ENCODE data around the gene CLIP4. TPM values are rescaled to one million over a fixed set of nuclear protein-coding genes. Genes with fewer than 3 reads are reported as not detected.

The CLIP4 gene
- polyA plus RNA-seq, 2 of the 4 experiments (the other 2 are of a cell fraction) = 51.1 to 99.1 TPM

GRCh38 chr2:29186817-29187216 is 71.6 kb downstream of the CLIP4 start:
- DNase-seq (ENCODE audit: low read depth in 1 of 2, low spot score in 1 of 2) (no peak), ATAC-seq (no peak), FAIRE-seq (no peak)
- no peaks in the 10 kb centered on the region for H3K9me3 ChIP-seq
- peaks cover 14% of the 10 kb centered on the region; the same call in 2 of the 3 replicates for H3K4me1 ChIP-seq
- POLR2A ChIA-PET = no interaction called here
- H3K4me2 ChIP-seq = no peak overlapping the region
- CTCF ChIA-PET = interaction anchor here (1.2 to 1.5 kb wide), 3 partner anchors 9 to 23 kb away, joined by 3 to 5 read pairs (median 4); no protein-coding TSS in a partner anchor
- WGBS (ENCODE audit: missing lambda C conversion rate) = 93% methylated on average over 1 of the region's 1 CpG
- no peak overlapping the region for H3K4me3 ChIP-seq
- H3K27ac ChIP-seq = no peak overlapping the region
- no peak for TF ChIP-seq REST (IDR thresholded peaks at IDR 0.05)
- no peak for TF ChIP-seq HOXB13 (CRISPR knock-in tag; IDR thresholded peaks at IDR 0.05; ENCODE audit: low read depth)
- no peak for TF ChIP-seq ATOH8 (CRISPR knock-in tag; IDR thresholded peaks at IDR 0.05; ENCODE audit: low read depth)
- TF ChIP-seq CBX8 (IDR thresholded peaks at IDR 0.05) = no peak
- no peak for TF ChIP-seq FOXS1 (CRISPR knock-in tag; IDR thresholded peaks at IDR 0.05)
- no peak for TF ChIP-seq KDM5A (IDR thresholded peaks at IDR 0.05)
- no peak for TF ChIP-seq RARB (CRISPR knock-in tag; IDR thresholded peaks at IDR 0.05)
- TF ChIP-seq BCL3 (IDR thresholded peaks at IDR 0.05) = no peak

- 75% methylated on average over 2 of the region's 2 CpGs for WGBS (ENCODE audit: missing lambda C conversion rate)
- ChIA-PET POLR2A (no interaction called here), CTCF (interaction anchor here (1.2 kb wide), 1 partner anchor 8 kb away, joined by 5 read pairs; no protein-coding TSS in a partner anchor)
- TF ChIP-seq PHF8 (IDR thresholded peaks at IDR 0.05; ENCODE audit: borderline replicate concordance, low read depth) = no peak
- TF ChIP-seq JUNB (IDR thresholded peaks at IDR 0.05) = no peak
- no peak for TF ChIP-seq BHLHE40 (IDR thresholded peaks at IDR 0.05; ENCODE audit: low read depth, low read length)
- TF ChIP-seq FOSB (CRISPR knock-in tag; IDR thresholded peaks at IDR 0.05) = no peak
- TF ChIP-seq ZSCAN20 (CRISPR knock-in tag; IDR thresholded peaks at IDR 0.05) = no peak
- no peak for TF ChIP-seq HOXB13 (CRISPR knock-in tag; IDR thresholded peaks at IDR 0.05; ENCODE audit: low read depth)
- no peak for TF ChIP-seq HDAC2 (IDR thresholded peaks at IDR 0.05)
- no peak for TF ChIP-seq TP53 (CRISPR knock-in tag; IDR thresholded peaks at IDR 0.05)
- TF ChIP-seq RFX5 (IDR thresholded peaks at IDR 0.05) = no peak
- TF ChIP-seq RARB (CRISPR knock-in tag; IDR thresholded peaks at IDR 0.05) = no peak
- no peak for TF ChIP-seq TFCP2L1 (CRISPR knock-in tag; IDR thresholded peaks at IDR 0.05)
- Histone ChIP-seq H3K27ac (no peak overlapping the region), H3K4me3 (no peak overlapping the region), H3K4me2 (no peak overlapping the region), H3K4me1 (peaks cover 3% of the 10 kb centered on the region; the same call in 2 of the 3 replicates), H3K9me3 (no peaks in the 10 kb centered on the region)
- ATAC-seq (no peak), DNase-seq (ENCODE audit: low read depth in 1 of 2, low spot score in 1 of 2) (no peak), FAIRE-seq (no peak)
These were observed 72.7 kb downstream of the CLIP4 start for GRCh38 chr2:29187926-29188325.

- 93% methylated on average over 5 of the region's 5 CpGs for WGBS (ENCODE audit: missing lambda C conversion rate)
- Histone ChIP-seq H3K4me3 (no peak overlapping the region), H3K27ac (no peak overlapping the region), H3K9me3 (no peaks in the 10 kb centered on the region), H3K4me1 (no peaks in the 10 kb centered on the region), H3K4me2 (no peak overlapping the region)
- ChIA-PET POLR2A (interaction anchor here (0.7 kb wide), 1 partner anchor 67 kb away, joined by 4 read pairs; no protein-coding TSS in a partner anchor), CTCF (no interaction called here)
- no peak for ATAC-seq
- FAIRE-seq = no peak
- DNase-seq (ENCODE audit: low read depth in 1 of 2, low spot score in 1 of 2) = no peak
- TF ChIP-seq JUN (IDR thresholded peaks at IDR 0.05) (no peak), FOSL2 (IDR thresholded peaks at IDR 0.05) (no peak), FOSL2 (CRISPR knock-in tag; IDR thresholded peaks at IDR 0.05) (no peak), KDM1A (IDR thresholded peaks at IDR 0.05; ENCODE audit: low read depth) (no peak), TFCP2L1 (CRISPR knock-in tag; IDR thresholded peaks at IDR 0.05) (no peak), HES2 (IDR thresholded peaks at IDR 0.05) (no peak), ESRRA (IDR thresholded peaks at IDR 0.05; ENCODE audit: borderline replicate concordance, low read length) (no peak), MAFK (IDR thresholded peaks at IDR 0.05; ENCODE audit: partially characterized antibody) (no peak), TP53 (CRISPR knock-in tag; IDR thresholded peaks at IDR 0.05) (no peak), PBX3 (IDR thresholded peaks at IDR 0.05) (no peak), PHF8 (IDR thresholded peaks at IDR 0.05; ENCODE audit: borderline replicate concordance, low read depth) (no peak), CTCF (IDR thresholded peaks at IDR 0.05) (no peak), CBX8 (IDR thresholded peaks at IDR 0.05) (no peak), ZSCAN20 (CRISPR knock-in tag; IDR thresholded peaks at IDR 0.05) (no peak), MAZ (IDR thresholded peaks at IDR 0.05; ENCODE audit: borderline replicate concordance, low read depth, low read length) (no peak)
These were observed 73.8 kb downstream of the CLIP4 start for GRCh38 chr2:29189052-29189451.

Measured in A549 (cell line).